T-helper 2 cell (primary cell): ENCODE data around the gene UGT1A4.
"Not testable (repeated sequence)": the region's sequence is repeated elsewhere in the genome, so short reads cannot be mapped to it uniquely, and the experiment has no call there.

Experiments
- DNase-seq, 5 experiments: peaks; one replicate each; pipeline versions ENCODE4 v3.0.0 to v3.0.0-alpha.2; 2012 to 2022

The UGT1A4 gene

GRCh38 chr2:233700028-233700635, 18.4 kb upstream of the UGT1A4 start:
- no peak for DNase-seq

GRCh38 chr2:233700842-233701241, 17.7 kb upstream of the UGT1A4 start:
- DNase-seq, result not testable (repeated sequence)

GRCh38 chr2:233702238-233702637, 16.3 kb upstream of the UGT1A4 start:
- no peak for DNase-seq

GRCh38 chr2:233705911-233706506, 12.5 kb upstream of the UGT1A4 start:
- no peak for DNase-seq

- DNase-seq, result no peak
Measured at GRCh38 chr2:233706720-233707119, 11.8 kb upstream of the UGT1A4 start.

- no peak for DNase-seq
Measured at GRCh38 chr2:233707940-233708644, 10.4 kb upstream of the UGT1A4 start.

GRCh38 chr2:233708942-233709341, 9.6 kb upstream of the UGT1A4 start:
- DNase-seq, result no peak

GRCh38 chr2:233711312-233712008, 7.1 kb upstream of the UGT1A4 start:
- DNase-seq, result peak; percentile 8 to 56 (median 40)

- no peak for DNase-seq
Measured at GRCh38 chr2:233712611-233713261, 5.8 kb upstream of the UGT1A4 start, which contains the start of gene UGT1A5. TSS of gene UGT1A5 (plus strand) at chr2:233712907. CDS start at chr2:233712992, 85 bp downstream.

- no peak for DNase-seq
Measured at GRCh38 chr2:233713262-233713615, 5.3 kb upstream of the UGT1A4 start.

GRCh38 chr2:233714121-233714520, 4.4 kb upstream of the UGT1A4 start:
- DNase-seq, result peak in 1 of 5 experiments; percentile 8

GRCh38 chr2:233728723-233729301, 10.3 kb downstream of the UGT1A4 start, which contains the start of gene UGT1A3:
TSS of gene UGT1A3 (plus strand) at chr2:233729042. CDS start at chr2:233729127, 85 bp downstream.
- no peak for DNase-seq

- DNase-seq, result not testable (repeated sequence)
Measured at GRCh38 chr2:233736868-233737653, 18.5 kb downstream of the UGT1A4 start.

- DNase-seq, result no peak
Measured at GRCh38 chr2:233740870-233741269, 22.3 kb downstream of the UGT1A4 start.

- DNase-seq, result no peak
Measured at GRCh38 chr2:233743464-233744259, 25.1 kb downstream of the UGT1A4 start.

- no peak for DNase-seq
Measured at GRCh38 chr2:233745073-233745755, 26.7 kb downstream of the UGT1A4 start.

- DNase-seq, result not testable (repeated sequence)
Measured at GRCh38 chr2:233745838-233746237, 27.3 kb downstream of the UGT1A4 start.

GRCh38 chr2:233746475-233747282, 28.1 kb downstream of the UGT1A4 start:
- DNase-seq, result no peak

GRCh38 chr2:233747283-233747544, 28.7 kb downstream of the UGT1A4 start:
- no peak for DNase-seq
